Measurements from ENCODE around the gene COA5.
"Not testable (repeated sequence)": the region's sequence is repeated elsewhere in the genome, so short reads cannot be mapped to it uniquely, and the experiment has no call there.

Gene COA5

GRCh38 chr2:98605076-98605475, 3.2 kb downstream of the COA5 start:
- no peak for DNase-seq

DNA sequence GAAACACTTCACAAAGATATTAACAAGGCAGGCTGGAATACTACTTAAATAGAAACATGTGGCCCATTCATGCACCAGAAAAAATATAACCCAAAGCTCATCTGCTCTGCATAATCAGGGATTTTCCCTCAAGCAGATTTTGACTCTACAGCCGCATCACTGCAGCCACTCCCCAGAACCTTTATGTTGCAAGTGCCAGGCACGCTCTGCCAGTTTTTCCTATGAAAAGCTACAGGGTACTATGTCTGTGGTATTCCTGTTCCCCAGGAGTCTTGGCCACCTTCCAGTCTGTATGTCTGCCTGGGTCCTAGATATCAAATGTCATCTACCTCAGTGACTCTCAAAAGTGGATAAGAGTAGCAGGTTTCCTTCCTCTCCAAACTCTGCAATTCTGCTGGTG, 3.8 kb downstream of the COA5 start:
- DNase-seq = peak; percentile 43

DNA sequence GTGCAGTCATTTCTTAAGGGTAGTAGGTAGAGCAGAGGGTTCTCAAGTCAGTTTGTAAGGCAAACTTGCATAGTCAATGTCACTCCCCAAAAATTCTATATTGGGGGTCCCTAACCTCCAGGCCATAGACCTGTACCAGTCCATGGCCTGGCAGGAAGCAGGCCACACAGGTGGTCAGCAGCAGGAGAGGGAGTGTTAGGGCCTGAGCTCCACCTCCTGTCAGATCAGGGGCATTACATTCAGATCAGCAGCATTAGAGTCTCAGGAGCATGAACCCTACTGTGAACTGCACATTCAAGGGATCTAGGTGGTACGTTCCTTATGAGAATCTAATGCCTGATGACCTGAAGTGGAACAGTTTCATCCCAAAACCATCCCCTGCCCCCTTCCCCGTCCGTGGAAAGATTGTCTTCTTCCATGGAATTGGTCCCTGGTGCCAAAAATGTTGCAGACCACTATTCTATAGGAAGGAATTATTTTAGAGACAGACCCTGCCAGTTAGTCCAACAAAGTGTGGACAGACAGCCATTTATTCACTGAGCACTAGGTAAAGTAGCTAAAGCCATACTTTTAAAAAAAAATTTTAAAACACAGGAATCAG, 6.7 kb downstream of the COA5 start:
- peak; percentile 14 for DNase-seq

DNA sequence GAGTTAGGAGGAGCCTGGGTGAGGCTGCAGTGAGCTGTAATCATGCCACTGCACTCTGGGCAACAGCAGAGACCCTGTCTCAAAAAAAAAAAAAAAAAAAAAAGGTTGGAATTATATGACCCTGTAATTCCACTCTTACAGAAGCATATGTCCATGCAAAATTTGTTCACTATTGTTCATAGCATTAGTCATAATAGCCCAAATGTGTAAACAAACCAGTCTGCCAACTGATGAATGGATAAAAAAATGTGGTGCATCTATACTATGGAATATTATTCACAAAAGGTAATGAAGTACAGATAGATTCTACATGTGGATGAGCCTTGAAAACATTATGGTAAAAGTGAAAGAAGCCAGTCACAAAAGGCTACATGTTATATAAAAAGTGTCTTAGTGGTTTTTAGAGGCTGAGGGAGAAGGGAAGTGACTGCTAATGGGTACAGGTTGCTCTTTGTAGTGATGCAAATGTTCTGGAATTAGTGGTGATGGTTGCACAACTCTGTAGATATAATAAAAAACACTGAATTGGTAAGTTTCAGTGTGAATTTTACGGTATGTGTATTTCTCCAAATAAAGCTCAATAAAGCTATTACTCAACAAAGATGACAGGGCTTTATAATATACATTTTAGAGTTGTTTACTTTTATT, 9.4 kb downstream of the COA5 start:
- no peak for DNase-seq

DNA sequence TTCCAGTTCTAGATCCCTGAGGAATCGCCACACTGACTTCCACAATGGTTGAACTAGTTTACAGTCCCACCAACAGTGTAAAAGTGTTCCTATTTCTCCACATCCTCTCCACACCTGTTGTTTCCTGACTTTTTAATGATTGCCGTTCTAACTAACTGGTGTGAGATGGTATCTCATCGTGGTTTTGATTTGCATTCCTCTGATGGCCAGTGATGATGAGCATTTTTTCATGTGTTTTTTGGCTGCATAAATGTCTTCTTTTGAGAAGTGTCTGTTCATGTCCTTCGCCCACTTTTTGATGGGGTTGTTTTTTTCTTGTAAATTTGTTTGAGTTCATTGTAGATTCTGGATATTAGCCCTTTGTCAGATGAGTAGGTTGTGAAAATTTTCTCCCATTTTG, 13.6 kb downstream of the COA5 start:
- not testable (repeated sequence) for DNase-seq

DNA sequence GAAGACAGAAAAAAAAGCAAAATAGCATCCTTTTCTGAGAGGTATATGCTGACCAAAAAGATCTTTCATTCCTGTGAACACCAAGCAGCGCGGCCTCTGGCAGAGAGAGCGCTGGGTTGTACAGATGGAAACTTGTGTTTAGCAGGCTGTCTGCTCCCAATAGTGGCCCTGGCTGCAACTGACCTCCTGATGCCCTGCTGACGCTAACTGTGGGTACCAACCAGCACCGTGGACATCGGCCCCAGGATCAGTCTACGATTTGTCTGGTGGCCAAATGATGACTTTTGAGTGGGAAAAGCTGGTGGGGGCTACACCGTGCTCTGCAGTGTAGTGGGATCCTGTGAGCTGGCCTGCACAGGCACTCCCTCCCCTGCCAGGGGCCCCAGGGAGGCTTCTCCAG, 15.7 kb downstream of the COA5 start:
- DNase-seq = no peak

- DNase-seq = no peak
Measured at GRCh38 chr2:98589489-98589888, 18.8 kb downstream of the COA5 start.

- DNase-seq = no peak
Measured at GRCh38 chr2:98588880-98589431, 19.4 kb downstream of the COA5 start.

- no peak for DNase-seq
Measured at GRCh38 chr2:98586551-98587140, 21.7 kb downstream of the COA5 start.

- DNase-seq = no peak
Measured at GRCh38 chr2:98585386-98585785, 22.9 kb downstream of the COA5 start.

GRCh38 chr2:98583816-98584618, 24.3 kb downstream of the COA5 start:
- no peak for DNase-seq

DNA sequence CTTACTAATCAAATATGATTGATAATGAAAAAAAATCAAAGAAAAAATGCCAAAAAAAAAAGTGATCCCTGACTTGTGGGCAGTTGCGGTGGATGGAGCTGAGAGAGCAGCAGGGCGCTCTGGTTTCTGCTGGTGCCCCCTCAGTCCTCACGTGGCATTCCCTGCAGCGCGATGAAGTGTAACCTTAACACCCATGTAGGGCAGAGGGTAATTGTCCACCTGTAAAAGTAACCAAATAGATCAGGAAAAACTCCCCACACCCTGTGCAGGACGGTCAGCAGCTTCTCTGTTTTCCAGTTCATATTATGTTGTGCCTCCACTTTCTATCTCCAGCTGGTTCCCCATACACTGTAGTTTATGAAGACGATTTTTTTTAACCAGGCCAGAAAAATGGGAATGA, 25.0 kb downstream of the COA5 start:
- no peak for DNase-seq

DNA sequence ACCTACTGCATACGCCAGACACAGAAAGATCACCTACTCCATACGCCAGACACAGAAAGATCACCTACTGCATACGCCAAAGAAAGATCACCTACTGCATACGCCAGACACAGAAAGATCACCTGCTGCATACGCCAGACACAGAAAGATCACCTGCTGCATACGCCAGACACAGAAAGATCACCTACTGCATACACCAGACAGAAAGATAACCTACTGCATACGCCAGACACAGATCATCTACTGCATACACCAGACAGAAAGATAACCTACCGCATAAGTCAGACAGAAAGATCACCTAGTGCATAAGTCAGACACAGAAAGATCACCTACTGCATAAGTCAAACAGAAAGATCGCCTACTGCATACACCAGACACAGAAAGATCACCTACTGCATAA, 25.8 kb downstream of the COA5 start:
- no peak for DNase-seq

DNA sequence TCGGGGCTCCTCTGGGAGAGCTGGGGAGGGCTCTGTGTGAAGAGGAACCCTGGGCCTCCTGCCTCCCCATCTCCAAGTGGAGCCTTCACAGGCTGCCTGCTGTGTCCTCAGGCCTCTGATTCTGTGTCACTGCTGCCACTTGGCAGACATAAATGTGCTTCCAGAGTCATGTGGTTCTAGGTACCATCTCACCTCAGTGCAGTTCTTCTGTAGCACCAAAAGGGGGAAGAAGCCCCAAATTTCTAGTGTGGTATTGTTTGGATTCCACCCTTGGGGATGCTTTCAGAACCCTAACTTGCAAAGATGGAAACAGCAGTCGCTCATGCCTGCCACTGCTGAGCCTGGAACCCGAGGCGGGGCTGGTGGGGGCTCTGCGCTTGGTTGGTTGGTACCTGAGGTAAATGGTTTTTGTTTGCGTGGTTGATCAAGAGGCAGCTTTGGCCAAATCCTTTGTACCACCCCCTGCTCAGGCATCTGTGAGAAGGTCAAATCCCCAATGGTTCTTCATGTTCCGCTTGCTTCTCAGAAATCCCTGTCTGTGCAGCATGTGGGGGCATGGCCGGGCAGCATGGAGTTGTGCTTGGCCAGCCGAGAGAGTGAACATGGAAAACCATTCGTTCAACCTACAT, 27.5 kb downstream of the COA5 start:
- no peak for DNase-seq

GRCh38 chr2:98579926-98580325, 28.4 kb downstream of the COA5 start:
- no peak for DNase-seq

GRCh38 chr2:98578231-98578630, 30.1 kb downstream of the COA5 start:
- no peak for DNase-seq

DNA sequence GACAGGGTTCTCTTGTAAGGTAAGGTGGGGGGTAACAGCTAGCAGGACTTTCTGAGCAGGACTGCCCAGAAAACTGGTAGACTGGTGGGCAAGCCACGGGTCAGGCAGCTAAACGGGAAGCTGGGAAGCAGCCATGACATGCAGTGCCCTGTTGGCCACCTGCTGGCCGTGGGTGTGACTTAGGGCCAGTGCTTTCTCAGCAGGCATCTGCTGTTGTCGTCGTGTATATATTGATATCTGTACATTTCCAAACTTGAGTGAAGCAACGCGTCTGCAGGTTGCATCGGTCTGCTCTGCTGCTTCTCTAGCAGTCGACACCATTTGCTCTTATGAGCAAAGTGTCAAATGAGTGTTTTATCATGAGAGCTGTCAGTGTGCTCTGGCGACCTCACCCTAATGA, 31.0 kb downstream of the COA5 start:
- no peak for DNase-seq

- no peak for DNase-seq
Measured at GRCh38 chr2:98576666-98577312, 31.5 kb downstream of the COA5 start.

- DNase-seq = no peak
Measured at GRCh38 chr2:98573426-98573825, 34.9 kb downstream of the COA5 start.

DNA sequence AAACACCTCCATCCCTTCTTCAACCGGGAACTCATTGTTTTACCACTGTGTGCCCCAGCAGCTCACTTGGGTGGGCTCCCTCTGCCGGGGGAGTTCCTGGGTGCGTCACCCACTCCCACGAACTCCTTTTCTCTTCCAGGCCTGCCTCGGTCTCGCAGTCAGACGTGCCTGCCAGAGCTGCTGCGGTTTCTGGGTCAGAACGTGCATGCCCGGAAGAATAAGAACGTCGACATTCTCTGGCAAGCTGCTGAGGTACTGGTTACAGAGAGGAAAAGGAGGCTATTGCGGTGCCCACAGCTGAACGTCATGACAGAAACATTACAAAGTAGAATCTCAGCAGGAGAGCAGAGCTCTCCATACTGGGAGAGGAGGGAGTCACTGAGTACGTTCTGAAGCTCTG, 35.6 kb downstream of the COA5 start:
- no peak for DNase-seq

GRCh38 chr2:98572211-98572610, 36.1 kb downstream of the COA5 start:
- DNase-seq = no peak

GRCh38 chr2:98571796-98572195, 36.5 kb downstream of the COA5 start:
- DNase-seq = no peak

Data from NCI-H2029 treated with DMSO at 0.1 percent for 48 hours (cell line).